Chondrocyte (in vitro differentiated cells): Measurements from ENCODE around the gene MAP2. TPM values are rescaled to one million over a fixed set of nuclear protein-coding genes. Genes with fewer than 3 reads are reported as not detected.

Source experiments
- DNase-seq: peaks from one replicate; pipeline ENCODE4 v3.0.0; 2021; ENCODE audit warnings: mixed read lengths, low spot score
- H3K27ac Mint-ChIP-seq: one replicate; pipeline ENCODE4 v1.8.0; 2021; ENCODE audit warnings: mild to moderate bottlenecking, moderate library complexity, mixed read lengths; ENCODE audit not compliant: unreplicated experiment
- H3K27me3 Mint-ChIP-seq: 2 replicates; pipeline ENCODE4 v1.8.0; 2021; ENCODE audit warnings: low read depth, mixed read lengths
- H3K36me3 Mint-ChIP-seq: 2 replicates; pipeline ENCODE4 v1.8.0; 2021; ENCODE audit warnings: low read depth, mixed read lengths
- H3K4me1 Mint-ChIP-seq: 2 replicates; pipeline ENCODE4 v1.8.0; 2021; ENCODE audit warnings: low read depth, mild to moderate bottlenecking, mixed read lengths
- H3K4me3 Mint-ChIP-seq: one replicate; pipeline ENCODE4 v1.8.0; 2021; ENCODE audit warnings: mild to moderate bottlenecking, moderate library complexity, mixed read lengths; ENCODE audit not compliant: unreplicated experiment
- H3K9me3 Mint-ChIP-seq: 2 replicates; pipeline ENCODE4 v1.8.0; 2021; ENCODE audit warnings: low read depth, mixed read lengths
- total RNA-seq: library from RNA; stranded (reverse); gene quantifications from 3 replicates; pipeline ENCODE4 v1.2.1, GENCODE V29; 2021
- TF ChIP-seq, protein P1 (sequence below): fragments of 200-600 bp; sonication (generic); IDR thresholded peaks from 2 replicates; pipeline ENCODE4 v1.5.0; 2021; ENCODE audit warnings: antibody characterized with exemption, mild to moderate bottlenecking, moderate library complexity

The MAP2 gene
- total RNA-seq, 1 donor from 2014 or later: 13.9 TPM

DNA sequence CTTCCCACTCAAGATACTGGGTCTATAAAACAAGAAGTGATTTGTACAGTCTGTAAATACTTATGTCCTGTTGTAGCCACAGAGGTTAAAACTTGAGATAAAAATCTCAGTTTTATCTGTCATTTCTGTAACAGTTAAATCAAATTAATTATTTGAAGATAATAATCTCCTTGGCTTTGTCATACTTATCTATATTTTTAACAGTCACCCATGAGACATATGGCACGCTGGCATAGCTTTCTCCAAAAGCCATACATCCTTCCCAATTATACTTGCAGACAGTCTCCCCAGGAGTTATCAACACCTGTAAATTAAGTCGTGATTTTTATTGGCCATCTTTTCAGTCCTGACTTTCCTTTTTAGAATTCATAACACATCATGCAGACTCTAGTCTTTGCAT is 278.9 kb downstream of the MAP2 start:
- Mint-ChIP-seq H3K27ac (no peak overlapping the region), H3K9me3 (no peaks in the 10 kb centered on the region), H3K4me3 (no peak overlapping the region), H3K4me1 (no peaks in the 10 kb centered on the region), H3K27me3 (peaks cover 2% of the 10 kb centered on the region), H3K36me3 (peaks cover 3% of the 10 kb centered on the region)
- TF ChIP-seq, protein P1, sequence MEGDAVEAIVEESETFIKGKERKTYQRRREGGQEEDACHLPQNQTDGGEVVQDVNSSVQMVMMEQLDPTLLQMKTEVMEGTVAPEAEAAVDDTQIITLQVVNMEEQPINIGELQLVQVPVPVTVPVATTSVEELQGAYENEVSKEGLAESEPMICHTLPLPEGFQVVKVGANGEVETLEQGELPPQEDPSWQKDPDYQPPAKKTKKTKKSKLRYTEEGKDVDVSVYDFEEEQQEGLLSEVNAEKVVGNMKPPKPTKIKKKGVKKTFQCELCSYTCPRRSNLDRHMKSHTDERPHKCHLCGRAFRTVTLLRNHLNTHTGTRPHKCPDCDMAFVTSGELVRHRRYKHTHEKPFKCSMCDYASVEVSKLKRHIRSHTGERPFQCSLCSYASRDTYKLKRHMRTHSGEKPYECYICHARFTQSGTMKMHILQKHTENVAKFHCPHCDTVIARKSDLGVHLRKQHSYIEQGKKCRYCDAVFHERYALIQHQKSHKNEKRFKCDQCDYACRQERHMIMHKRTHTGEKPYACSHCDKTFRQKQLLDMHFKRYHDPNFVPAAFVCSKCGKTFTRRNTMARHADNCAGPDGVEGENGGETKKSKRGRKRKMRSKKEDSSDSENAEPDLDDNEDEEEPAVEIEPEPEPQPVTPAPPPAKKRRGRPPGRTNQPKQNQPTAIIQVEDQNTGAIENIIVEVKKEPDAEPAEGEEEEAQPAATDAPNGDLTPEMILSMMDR: no peak
- no peak for DNase-seq

DNA sequence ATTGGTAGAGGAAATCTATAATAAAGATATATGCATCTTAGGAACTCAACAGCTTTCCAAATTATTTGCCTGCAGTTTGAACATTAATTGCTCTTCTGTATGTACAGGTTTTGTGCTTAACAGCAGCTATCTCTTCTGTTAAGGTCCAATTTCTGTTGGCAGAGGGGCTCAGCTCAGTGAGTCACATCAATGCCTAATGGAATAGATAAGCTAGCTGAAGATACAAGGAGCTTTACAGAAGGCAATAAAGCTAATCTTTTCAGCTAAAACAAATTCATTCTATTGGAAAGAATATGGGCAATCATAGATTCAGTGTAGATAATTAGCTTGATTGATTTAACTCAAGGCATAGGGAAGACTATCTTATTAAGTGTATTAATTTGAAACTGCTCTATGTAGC is 289.4 kb downstream of the MAP2 start:
- Mint-ChIP-seq H3K9me3 (no peaks in the 10 kb centered on the region), H3K36me3 (no peaks in the 10 kb centered on the region), H3K27me3 (no peaks in the 10 kb centered on the region), H3K4me3 (no peak overlapping the region), H3K4me1 (no peaks in the 10 kb centered on the region), H3K27ac (no peak overlapping the region)
- TF ChIP-seq, protein P1: no peak
- DNase-seq: no peak

DNA sequence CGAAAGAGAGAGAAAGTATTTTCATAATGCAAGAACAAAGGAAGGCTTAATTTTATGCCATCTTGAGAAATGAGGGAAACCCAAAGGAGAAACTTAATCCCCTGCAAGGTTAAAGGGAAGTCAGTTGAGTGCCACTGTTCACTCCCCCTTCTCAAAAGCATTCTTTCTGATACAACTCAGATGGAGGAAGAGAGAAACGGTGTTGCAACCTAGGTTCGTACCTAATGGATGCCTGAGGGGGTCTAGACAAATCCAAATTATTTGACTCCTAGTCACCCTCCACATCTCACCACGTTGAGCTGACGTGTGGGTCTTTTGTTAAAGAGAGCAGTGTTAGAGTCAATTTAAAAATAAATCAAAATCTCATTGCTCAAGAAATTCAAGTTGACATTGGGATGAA is 295.2 kb downstream of the MAP2 start:
- TF ChIP-seq, protein P1: no peak
- no peak for DNase-seq
- no peaks in the 10 kb centered on the region for H3K9me3 Mint-ChIP-seq
- no peak overlapping the region for H3K27ac Mint-ChIP-seq
- no peak overlapping the region for H3K4me3 Mint-ChIP-seq
- no peaks in the 10 kb centered on the region for H3K27me3 Mint-ChIP-seq
- H3K36me3 Mint-ChIP-seq: peaks cover 1% of the 10 kb centered on the region
- peaks cover 3% of the 10 kb centered on the region for H3K4me1 Mint-ChIP-seq

DNA sequence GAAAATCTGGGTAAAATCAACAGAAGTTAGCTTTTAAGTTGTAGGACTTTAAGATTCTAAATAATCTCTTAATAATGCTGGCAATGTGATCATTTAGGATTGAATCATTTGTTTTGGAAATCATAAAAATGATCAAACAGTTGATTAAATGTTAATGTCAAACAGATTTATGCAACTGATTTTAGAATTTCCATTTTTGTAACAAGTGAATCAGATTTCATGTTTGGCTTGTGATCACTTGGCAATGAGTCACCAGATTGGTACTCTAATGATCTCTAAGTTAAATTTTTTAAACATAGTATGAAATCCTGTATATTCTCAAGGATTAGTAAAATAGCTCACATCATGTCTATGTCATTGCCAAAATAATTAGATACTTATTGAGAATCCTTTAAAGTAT is 297.6 kb downstream of the MAP2 start:
- Mint-ChIP-seq H3K36me3 (peaks cover 1% of the 10 kb centered on the region), H3K4me1 (peaks cover 3% of the 10 kb centered on the region), H3K27me3 (no peaks in the 10 kb centered on the region), H3K9me3 (no peaks in the 10 kb centered on the region), H3K4me3 (no peak overlapping the region), H3K27ac (no peak overlapping the region)
- DNase-seq: no peak
- TF ChIP-seq, protein P1: no peak

DNA sequence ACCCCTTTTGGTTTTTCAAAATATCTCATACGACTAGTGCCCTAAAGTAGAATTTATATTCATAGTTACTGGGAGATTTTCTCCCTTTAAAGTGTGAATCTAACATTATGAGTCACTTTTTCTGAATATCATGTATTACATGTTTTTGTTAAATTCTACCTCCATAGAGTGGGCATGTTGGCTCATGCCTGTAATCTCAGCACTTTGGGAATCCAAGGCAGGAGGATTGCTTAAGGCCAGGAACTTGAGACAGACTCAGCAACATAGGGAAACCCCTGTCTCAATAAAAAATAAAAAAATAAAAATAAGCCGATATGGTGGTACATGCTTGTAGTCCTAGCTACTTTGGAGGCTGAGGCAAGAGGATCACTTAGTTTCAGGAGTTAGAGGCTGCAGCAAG is 302.5 kb downstream of the MAP2 start:
- H3K27me3 Mint-ChIP-seq: no peaks in the 10 kb centered on the region
- H3K27ac Mint-ChIP-seq: no peak overlapping the region
- TF ChIP-seq, protein P1: no peak
- DNase-seq: no peak
- H3K4me3 Mint-ChIP-seq: no peak overlapping the region
- peaks cover 1% of the 10 kb centered on the region for H3K36me3 Mint-ChIP-seq
- H3K9me3 Mint-ChIP-seq: peaks cover 2% of the 10 kb centered on the region
- peaks cover 3% of the 10 kb centered on the region for H3K4me1 Mint-ChIP-seq
